Measurements from ENCODE around the gene ZNF385B. TPM values are rescaled to one million over a fixed set of nuclear protein-coding genes. Genes with fewer than 3 reads are reported as not detected.

Gene ZNF385B
- total RNA-seq, 1 experiment from 2014 or later = 0.77 TPM

- Histone ChIP-seq H3K4me3 (ENCODE audit: low read depth, low read length) (no peak overlapping the region), H3K27me3 (replicated peaks; ENCODE audit: control insufficient read depth, insufficient read depth, low read length) (no peaks in the 10 kb centered on the region), H3K4me1 (peaks cover 35% of the 10 kb centered on the region), H3K9me3 (0 out of 2 replicates have a peak, but pooled peaks cover 7% of the 10 kb centered on the region), H3K36me3 (ENCODE audit: control insufficient read depth, insufficient read depth, low read length) (no peaks in the 10 kb centered on the region)
- Mint-ChIP-seq H3K36me3 (ENCODE audit: insufficient read depth, unreplicated experiment) (no peaks in the 10 kb centered on the region), H3K9me3 (ENCODE audit: unreplicated experiment) (peaks cover 44% of the 10 kb centered on the region), H3K4me3 (ENCODE audit: unreplicated experiment) (no peak overlapping the region), H3K4me1 (ENCODE audit: low read depth, unreplicated experiment) (peaks cover 25% of the 10 kb centered on the region), H3K27ac (ENCODE audit: unreplicated experiment) (peak overlapping the region; percentile 46), H3K27me3 (ENCODE audit: insufficient read depth, unreplicated experiment) (no peaks in the 10 kb centered on the region)
- peak; percentile 60 to 70 for DNase-seq
- BruUV-seq (replicated peaks) = no TSS peak
- ChIA-PET CTCF (no interaction called here), POLR2A (no interaction called here)
- intact Hi-C loops (cut with micrococcal nuclease; ENCODE audit: unreplicated experiment) = loop anchor here (2.0 kb wide), 1 partner anchor 43 kb away; no protein-coding TSS in a partner anchor
- no peak for TF ChIP-seq CTCF (IDR thresholded peaks at IDR 0.05; ENCODE audit: insufficient read depth in 1 of 2, low read depth in 1 of 2, low read length in 1 of 2, severe bottlenecking in 1 of 2, unreplicated experiment in 1 of 2)
Observed at GRCh38 chr2:179711375-179711774, 150.0 kb downstream of the ZNF385B start.

GRCh38 chr2:179703702-179704101 lies 157.7 kb downstream of the ZNF385B start:
- Histone ChIP-seq H3K36me3 (ENCODE audit: control insufficient read depth, insufficient read depth, low read length) (no peaks in the 10 kb centered on the region), H3K9me3 (no peaks in the 10 kb centered on the region), H3K4me3 (ENCODE audit: low read depth, low read length) (no peak overlapping the region), H3K4me1 (peaks cover 14% of the 10 kb centered on the region; the same call in 1 of the 2 replicates), H3K27me3 (replicated peaks; ENCODE audit: control insufficient read depth, insufficient read depth, low read length) (no peaks in the 10 kb centered on the region)
- intact Hi-C loops (cut with micrococcal nuclease; ENCODE audit: unreplicated experiment) = no loop called here
- Mint-ChIP-seq H3K27ac (ENCODE audit: unreplicated experiment) (no peak overlapping the region), H3K4me3 (ENCODE audit: unreplicated experiment) (no peak overlapping the region), H3K4me1 (ENCODE audit: low read depth, unreplicated experiment) (peaks cover 9% of the 10 kb centered on the region), H3K36me3 (ENCODE audit: insufficient read depth, unreplicated experiment) (no peaks in the 10 kb centered on the region), H3K27me3 (ENCODE audit: insufficient read depth, unreplicated experiment) (no peaks in the 10 kb centered on the region), H3K9me3 (ENCODE audit: unreplicated experiment) (peaks cover 9% of the 10 kb centered on the region)
- CTCF ChIA-PET = no interaction called here
- TF ChIP-seq CTCF (IDR thresholded peaks at IDR 0.05; ENCODE audit: insufficient read depth in 1 of 2, low read depth in 1 of 2, low read length in 1 of 2, severe bottlenecking in 1 of 2, unreplicated experiment in 1 of 2) = no peak
- POLR2A ChIA-PET = no interaction called here
- DNase-seq = no peak
- BruUV-seq (replicated peaks) = no TSS peak

- Histone ChIP-seq H3K36me3 (ENCODE audit: control insufficient read depth, insufficient read depth, low read length) (no peaks in the 10 kb centered on the region), H3K4me1 (peaks cover 9% of the 10 kb centered on the region; the same call in 1 of the 2 replicates), H3K27me3 (replicated peaks; ENCODE audit: control insufficient read depth, insufficient read depth, low read length) (no peaks in the 10 kb centered on the region), H3K4me3 (ENCODE audit: low read depth, low read length) (no peak overlapping the region), H3K9me3 (no peaks in the 10 kb centered on the region)
- POLR2A ChIA-PET = no interaction called here
- intact Hi-C loops (cut with micrococcal nuclease; ENCODE audit: unreplicated experiment) = no loop called here
- BruUV-seq (replicated peaks) = no TSS peak
- Mint-ChIP-seq H3K27ac (ENCODE audit: unreplicated experiment) (no peak overlapping the region), H3K27me3 (ENCODE audit: insufficient read depth, unreplicated experiment) (no peaks in the 10 kb centered on the region), H3K4me3 (ENCODE audit: unreplicated experiment) (no peak overlapping the region), H3K36me3 (ENCODE audit: insufficient read depth, unreplicated experiment) (no peaks in the 10 kb centered on the region), H3K9me3 (ENCODE audit: unreplicated experiment) (peaks cover 9% of the 10 kb centered on the region), H3K4me1 (ENCODE audit: low read depth, unreplicated experiment) (peaks cover 9% of the 10 kb centered on the region)
- CTCF ChIA-PET = no interaction called here
- no peak for DNase-seq
- no peak for TF ChIP-seq CTCF (IDR thresholded peaks at IDR 0.05; ENCODE audit: insufficient read depth in 1 of 2, low read depth in 1 of 2, low read length in 1 of 2, severe bottlenecking in 1 of 2, unreplicated experiment in 1 of 2)
Observed at GRCh38 chr2:179702912-179703311, 158.5 kb downstream of the ZNF385B start.

Measured in Caco-2 (cell line).